HG03354 (cell line): ENCODE results near the gene EXOC3L1.

Experiments used
- ATAC-seq: cut with Tn5 transposase; IDR thresholded peaks from one replicate; pipeline ENCODE4 v1.9.1; 2021; ENCODE audit warnings: mild to moderate bottlenecking; ENCODE audit not compliant: unreplicated experiment, poor library complexity, severe bottlenecking

The EXOC3L1 gene

DNA sequence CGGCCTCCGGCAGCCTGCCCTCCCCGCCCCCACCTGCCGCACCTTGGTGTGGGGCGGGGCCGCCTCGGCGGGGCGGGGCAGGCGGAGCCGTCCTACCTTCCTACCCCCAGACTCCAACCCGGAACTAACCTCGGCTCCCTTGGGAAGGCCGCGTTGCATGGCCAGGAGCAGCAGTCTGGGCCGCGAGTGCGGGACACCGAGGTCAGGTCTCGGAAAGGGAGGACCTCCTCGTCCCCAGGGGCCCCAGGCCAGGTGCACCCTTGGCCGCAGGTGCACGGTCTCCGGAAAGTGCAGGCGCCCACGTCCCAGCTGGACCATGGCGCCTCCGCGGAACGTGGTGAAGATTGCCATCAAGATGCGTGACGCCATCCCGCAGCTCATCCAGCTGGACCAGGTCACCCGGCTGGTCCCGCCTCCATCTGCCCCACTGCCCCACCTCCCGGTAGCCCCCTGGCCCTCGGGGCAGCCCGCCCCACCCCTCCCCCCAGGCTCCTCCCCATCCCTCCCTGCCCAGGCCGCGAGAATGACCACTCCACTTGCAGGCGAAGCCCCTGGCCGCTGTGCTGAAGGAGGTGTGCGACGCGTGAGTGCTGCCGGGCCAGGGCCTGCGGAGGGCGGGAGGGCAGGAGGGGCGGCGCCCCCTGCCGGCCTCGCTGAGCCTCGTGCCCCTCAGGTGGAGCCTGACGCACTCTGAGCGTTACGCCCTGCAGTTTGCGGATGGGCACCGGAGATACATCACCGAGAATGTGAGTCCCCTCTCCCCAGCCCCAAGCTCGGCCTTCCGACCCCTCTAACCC, 9.3 kb upstream of the EXOC3L1 start, which contains the start of gene ELMO3:
Gene ELMO3 (plus strand): TSS at position 121 of the 797 bp plus-strand sequence. CDS start 196 bp downstream, at position 317.
- ATAC-seq = no peak

DNA sequence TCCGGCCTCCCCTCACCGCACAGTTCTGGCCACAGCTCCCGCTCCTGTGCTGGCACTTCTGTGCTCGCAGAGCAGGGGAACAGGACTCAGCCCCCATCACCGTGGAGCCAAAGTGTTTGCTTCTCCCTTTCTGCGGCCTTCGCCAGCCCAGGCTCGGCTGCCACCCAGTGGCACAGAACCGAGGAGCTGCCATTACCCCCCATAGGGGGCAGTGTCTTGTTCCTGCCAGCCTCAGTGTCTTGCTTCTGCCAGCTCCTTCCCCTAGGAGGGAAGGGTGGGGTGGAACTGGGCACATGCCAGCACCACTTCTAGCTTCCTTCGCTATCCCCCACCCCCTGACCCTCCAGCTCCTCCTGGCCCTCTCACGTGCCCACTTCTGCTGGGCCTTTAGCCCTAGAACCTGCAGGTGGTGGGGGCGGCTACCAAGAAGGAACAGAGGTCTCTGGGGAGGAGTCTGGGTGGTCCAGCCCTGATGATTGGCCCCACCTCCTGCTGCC, 8.3 kb upstream of the EXOC3L1 start:
- no peak for ATAC-seq

GRCh38 chr16:67197704-67198103, 7.8 kb upstream of the EXOC3L1 start:
- ATAC-seq = no peak

DNA sequence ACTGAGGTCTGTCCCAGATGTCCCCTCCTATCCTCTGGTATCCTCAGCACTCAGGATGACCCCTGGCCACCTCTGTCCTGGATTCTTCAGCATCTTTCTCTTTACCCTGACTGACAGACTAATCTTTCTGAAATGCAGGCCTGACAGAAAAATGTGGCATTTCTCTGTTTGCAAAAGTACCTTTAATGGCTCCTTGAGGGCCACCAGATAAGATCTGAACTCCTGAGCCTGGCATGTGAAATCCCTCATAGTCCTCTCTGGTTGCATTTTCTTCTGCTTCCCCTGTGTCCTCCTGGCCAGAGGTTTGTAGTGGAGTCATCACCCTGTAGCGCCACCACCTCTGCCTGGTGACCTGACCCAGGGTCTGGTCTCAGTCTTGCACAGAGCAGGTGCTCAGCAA, 6.9 kb upstream of the EXOC3L1 start:
- no peak for ATAC-seq

- ATAC-seq = no peak
Measured at GRCh38 chr16:67195676-67196075, 5.7 kb upstream of the EXOC3L1 start.

- ATAC-seq = no peak
Measured at GRCh38 chr16:67194260-67194659, 4.3 kb upstream of the EXOC3L1 start.

DNA sequence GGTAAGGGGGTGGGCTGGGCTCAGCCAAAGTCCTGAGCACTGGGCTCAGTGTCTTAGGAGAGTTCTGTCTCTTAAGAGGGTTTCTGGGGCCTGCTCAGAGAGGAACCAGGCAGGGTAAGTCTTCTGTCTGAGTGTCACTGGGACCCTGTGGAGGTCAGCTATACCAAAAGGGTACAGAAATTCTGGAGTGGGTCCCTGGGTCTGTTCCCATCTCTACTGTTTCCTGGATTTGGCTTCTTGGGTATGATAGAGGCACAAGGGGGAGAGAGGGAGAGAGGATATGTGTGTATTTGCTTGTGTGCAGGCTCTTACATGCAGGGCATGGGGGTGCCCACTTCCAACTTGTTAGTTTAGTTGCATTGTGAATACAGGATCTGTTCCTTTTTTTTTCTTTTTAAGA, 3.6 kb upstream of the EXOC3L1 start:
- no peak for ATAC-seq

DNA sequence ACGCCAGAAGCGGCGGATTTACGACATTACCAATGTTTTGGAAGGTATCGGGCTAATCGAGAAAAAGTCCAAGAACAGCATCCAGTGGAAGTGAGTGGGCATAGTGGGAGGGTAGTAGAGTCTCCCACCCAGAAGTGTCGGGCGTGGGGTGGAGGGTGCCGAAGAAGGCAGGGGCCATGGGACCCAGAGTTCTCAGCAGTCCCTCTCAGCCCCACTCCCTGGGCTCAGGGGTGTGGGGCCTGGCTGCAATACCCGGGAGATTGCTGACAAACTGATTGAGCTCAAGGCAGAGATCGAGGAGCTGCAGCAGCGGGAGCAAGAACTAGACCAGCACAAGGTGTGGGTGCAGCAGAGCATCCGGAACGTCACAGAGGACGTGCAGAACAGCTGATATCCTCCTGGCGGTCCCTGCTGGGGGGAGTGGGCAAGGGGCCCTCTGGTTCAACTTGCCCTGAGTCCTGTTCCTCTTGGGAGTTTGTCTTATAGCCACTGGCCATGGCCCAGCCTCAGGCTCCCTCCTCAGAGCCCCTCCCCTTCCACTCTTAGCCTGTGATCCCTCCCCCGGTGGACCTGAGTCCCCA, 2.9 kb upstream of the EXOC3L1 start:
- no peak for ATAC-seq

DNA sequence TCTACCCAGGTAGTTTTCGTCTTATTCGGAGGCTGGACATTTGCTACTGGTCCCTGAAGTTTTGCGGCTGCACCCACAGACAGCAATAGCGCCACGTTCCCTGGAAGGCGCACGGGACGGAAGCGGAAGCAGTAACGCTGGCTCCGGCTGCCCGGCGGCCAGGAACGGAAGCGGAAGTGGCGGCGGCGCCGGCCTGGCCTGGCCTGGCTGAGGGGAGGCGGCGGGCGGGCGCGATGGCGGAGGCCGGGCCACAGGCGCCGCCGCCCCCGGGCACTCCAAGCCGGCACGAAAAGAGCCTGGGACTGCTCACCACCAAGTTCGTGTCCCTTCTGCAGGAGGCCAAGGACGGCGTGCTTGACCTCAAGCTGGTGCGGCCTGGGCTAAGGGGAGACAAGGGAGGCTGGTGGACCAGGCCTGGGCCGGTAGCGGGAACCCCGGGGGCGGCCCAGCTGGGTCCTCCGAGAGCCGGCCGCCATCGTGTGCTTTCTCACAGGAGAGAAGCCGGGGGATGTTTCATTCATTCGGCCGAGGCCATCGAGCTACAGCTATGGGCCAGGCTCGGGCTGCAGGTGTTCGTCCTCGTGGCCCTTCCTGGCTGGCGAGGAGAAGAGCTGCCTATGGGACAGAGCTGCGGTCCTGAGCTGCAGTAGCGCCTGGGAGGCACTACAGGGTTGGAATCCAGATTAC, 2.2 kb upstream of the EXOC3L1 start, which contains the start of gene E2F4:
Gene E2F4 (plus strand): TSS at position 161 of the 687 bp plus-strand sequence. CDS start 73 bp downstream, at position 234.
- peak; percentile 94 for ATAC-seq

DNA sequence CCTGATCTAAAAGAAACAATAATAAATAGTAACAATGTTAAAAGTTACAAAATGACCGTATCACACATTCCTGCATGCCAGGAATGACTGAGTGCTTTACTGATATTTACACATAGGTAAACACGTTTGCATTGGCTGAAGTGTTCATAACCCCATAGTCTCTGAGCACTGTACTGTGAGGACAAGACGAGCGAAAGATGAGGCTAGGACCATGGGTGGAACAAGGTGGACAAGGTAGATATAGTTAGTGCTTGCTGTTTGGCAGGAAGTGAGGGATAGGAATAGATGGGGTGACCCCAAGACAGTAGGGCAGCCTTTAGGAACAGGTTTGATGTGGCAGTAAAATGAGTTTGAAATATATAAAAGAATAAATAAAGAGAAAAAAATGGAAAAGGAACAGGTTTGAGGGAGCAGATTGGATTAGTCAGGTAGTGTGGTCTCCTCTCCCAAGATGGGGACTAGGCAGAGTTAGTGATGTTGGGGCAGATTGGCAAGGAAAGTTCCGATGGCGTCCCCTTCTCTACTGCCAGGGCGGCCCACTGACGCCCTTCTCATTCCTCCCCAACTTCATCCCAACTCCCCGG, 1.6 kb upstream of the EXOC3L1 start:
- no peak for ATAC-seq

GRCh38 chr16:67190448-67191399, 788 bp upstream of the EXOC3L1 start:
- ATAC-seq = no peak

DNA sequence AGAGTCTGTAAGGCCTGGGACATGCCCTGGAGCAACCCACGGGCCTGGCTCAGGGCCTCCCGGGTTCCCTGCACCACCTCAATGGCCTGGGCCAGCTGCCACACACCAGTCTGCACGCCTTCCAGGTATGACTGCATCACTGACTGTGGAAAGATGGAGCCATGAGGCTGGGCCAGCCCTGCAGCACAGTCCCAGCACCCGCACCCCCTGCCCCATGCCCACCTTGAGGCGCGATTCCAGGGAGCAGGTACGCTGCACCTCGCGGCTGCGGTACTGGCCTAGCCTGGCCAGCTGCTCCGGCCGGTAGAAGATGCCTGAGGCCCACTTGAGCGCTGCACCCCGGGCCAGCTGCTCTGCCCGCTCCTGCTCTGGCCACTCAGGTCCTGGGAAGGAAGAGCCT, 1.1 kb downstream of the EXOC3L1 start:
- ATAC-seq = no peak

DNA sequence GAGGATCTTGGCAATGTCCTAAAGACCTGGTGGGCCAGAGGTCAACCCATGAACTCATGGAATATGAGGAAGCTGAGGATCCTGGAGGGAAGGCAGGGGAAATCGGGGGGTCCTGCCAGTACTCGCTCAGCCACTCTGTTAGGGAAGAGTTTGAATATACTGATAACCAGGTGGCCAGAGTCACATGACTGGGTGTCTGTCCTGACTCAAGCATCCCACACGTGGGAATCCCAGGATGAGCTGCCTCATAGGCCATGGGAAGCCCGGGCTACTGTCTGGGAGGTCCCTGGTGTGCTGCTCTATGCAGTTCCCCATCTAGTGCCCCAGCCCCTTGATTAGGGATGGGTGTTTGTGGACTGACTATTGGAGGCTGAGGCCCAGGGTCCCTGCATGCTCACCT, 1.6 kb downstream of the EXOC3L1 start:
- ATAC-seq = no peak

- ATAC-seq = no peak
Measured at GRCh38 chr16:67187175-67187890, 2.6 kb downstream of the EXOC3L1 start.

DNA sequence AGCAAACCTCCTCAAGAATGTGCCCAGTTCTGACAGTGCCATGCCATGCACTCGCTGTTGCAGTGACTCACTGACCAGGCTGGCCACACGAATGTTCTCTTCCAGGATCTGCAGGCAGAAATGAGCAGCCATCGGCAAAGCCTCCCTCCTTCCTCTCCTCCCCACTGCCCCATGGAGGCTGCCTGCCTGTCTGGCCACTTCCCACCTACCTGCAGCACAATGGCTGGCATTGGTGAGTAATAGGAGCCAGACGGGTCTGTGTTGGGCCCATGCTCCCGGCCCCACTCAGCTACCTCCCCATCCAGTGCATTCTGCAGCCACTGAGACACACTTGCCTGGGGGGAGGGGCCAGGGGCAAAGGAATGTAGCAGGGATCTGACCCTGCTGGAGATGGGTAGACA, 3.4 kb downstream of the EXOC3L1 start:
- no peak for ATAC-seq

DNA sequence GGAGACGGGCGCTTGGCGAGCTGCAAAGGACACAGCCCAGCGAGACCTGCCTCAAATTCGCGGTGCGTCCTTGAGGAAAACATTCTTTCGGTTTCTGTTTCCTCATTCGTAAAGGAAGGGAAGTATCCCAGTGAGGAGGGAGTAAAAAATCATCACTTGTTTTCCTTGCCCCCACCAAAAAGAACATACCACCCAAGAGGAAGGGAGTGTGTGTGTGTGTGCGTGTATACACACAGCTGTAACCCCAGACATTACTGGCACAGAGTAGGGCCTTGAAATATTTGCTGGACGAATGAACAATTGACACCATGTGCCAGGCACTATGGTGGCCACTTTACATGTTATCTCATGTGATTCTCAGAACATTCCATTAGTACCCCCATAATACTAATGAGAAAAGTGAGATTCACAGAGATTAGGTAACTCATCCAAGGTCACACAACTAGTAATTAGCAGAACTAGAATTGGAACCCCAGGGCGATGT, 4.2 kb downstream of the EXOC3L1 start:
- ATAC-seq = no peak

GRCh38 chr16:67184995-67185650, 4.8 kb downstream of the EXOC3L1 start:
- ATAC-seq = peak; percentile 27

- ATAC-seq = no peak
Measured at GRCh38 chr16:67184453-67184994, 5.4 kb downstream of the EXOC3L1 start.
